Bronchial epithelial cell (primary cell): ENCODE measurements around the gene NAA40. TPM values are rescaled to one million over a fixed set of nuclear protein-coding genes. Genes with fewer than 3 reads are reported as not detected.

ENCODE experiments used
- DNase-seq: peaks from one replicate; pipeline ENCODE4 v3.0.0-alpha.2; 2010; ENCODE audit warnings: low read depth
- FAIRE-seq: peaks from 2 replicates; lab custom pipeline; 2011; peaks lifted over from hg19 to GRCh38; lab: Jason Lieb, UNC
- H3K27me3 ChIP-seq: 2 replicates; pipeline ENCODE4 v1.5.1; 2011; ENCODE audit warnings: low read length; ENCODE audit not compliant: control insufficient read depth, insufficient read depth
- H3K36me3 ChIP-seq: 2 replicates; pipeline ENCODE4 v1.5.1; 2011; ENCODE audit warnings: low read length; ENCODE audit not compliant: control insufficient read depth, insufficient read depth
- H3K4me3 ChIP-seq: 2 replicates; pipeline ENCODE4 v1.5.1; 2011; ENCODE audit warnings: mild to moderate bottlenecking, low read depth, low read length, control low read depth
- CTCF ChIP-seq: IDR thresholded peaks from 2 replicates; pipeline ENCODE4 v1.5.1; 2011; ENCODE audit warnings: mild to moderate bottlenecking, moderate library complexity, low read length, control low read depth, inconsistent platforms; ENCODE audit not compliant: insufficient read depth, severe bottlenecking
- total RNA-seq: library from RNA; depleted of rRNA; stranded (reverse); fragments of >200 nt; gene quantifications from 2 replicates; pipeline ENCODE4 v1.2.1, GENCODE V29; 2014

Gene NAA40
- total RNA-seq, 1 donor from 2014 or later = 4.5 TPM

- Histone ChIP-seq H3K4me3 (no peak overlapping the region), H3K27me3 (no peaks in the 10 kb centered on the region), H3K36me3 (peaks cover 50% of the 10 kb centered on the region)
- no peak for TF ChIP-seq CTCF
- FAIRE-seq (no peak), DNase-seq (no peak)
Measured at GRCh38 chr11:63906087-63906486, 32.7 kb upstream of the NAA40 start.

GRCh38 chr11:63906585-63906984 lies 32.2 kb upstream of the NAA40 start:
- DNase-seq (no peak), FAIRE-seq (no peak)
- H3K4me3 ChIP-seq = no peak overlapping the region
- H3K27me3 ChIP-seq = no peaks in the 10 kb centered on the region
- H3K36me3 ChIP-seq = peaks cover 50% of the 10 kb centered on the region
- TF ChIP-seq CTCF = peak; percentile 38

- TF ChIP-seq CTCF = no peak
- H3K4me3 ChIP-seq = no peak overlapping the region
- DNase-seq (no peak), FAIRE-seq (no peak)
- H3K36me3 ChIP-seq = peaks cover 48% of the 10 kb centered on the region
- H3K27me3 ChIP-seq = no peaks in the 10 kb centered on the region
Measured at GRCh38 chr11:63907063-63907462, 31.7 kb upstream of the NAA40 start.

GRCh38 chr11:63907808-63908530 lies 30.8 kb upstream of the NAA40 start:
- H3K27me3 ChIP-seq = no peaks in the 10 kb centered on the region
- H3K4me3 ChIP-seq = no peak overlapping the region
- DNase-seq = no peak
- FAIRE-seq = no peak
- TF ChIP-seq CTCF = no peak
- peaks cover 39% of the 10 kb centered on the region for H3K36me3 ChIP-seq

GRCh38 chr11:63908631-63909401 lies 30.0 kb upstream of the NAA40 start:
- Histone ChIP-seq H3K36me3 (peaks cover 33% of the 10 kb centered on the region), H3K27me3 (no peaks in the 10 kb centered on the region), H3K4me3 (no peak overlapping the region)
- FAIRE-seq (no peak), DNase-seq (no peak)
- no peak for TF ChIP-seq CTCF
